G401 (cell line): Measurements from ENCODE around the gene ZBTB21. TPM values are rescaled to one million over a fixed set of nuclear protein-coding genes. Genes with fewer than 3 reads are reported as not detected.

Experiments used
- DNase-seq: peaks from one replicate; pipeline ENCODE4 v3.0.0-alpha.2; 2015; ENCODE audit warnings: low spot score
- in situ Hi-C: cut with HindIII; loops from 2 replicates; pipeline ENCODE4 v1.10.0; 2016; ENCODE audit warnings: low sequenced_read_pairs, mixed read lengths
- total RNA-seq: library from RNA; depleted of rRNA; stranded (reverse); fragments of >200 nt; shearing (Covaris generic); gene quantifications from 2 replicates; pipeline ENCODE4 v1.2.3, GENCODE V29; 2014; rRNA removed

ZBTB21 gene
- 5.5 and 22.0 TPM in 2 replicates for total RNA-seq

GRCh38 chr21:42009831-42010506 is at the start of gene ZBTB21:
Gene ZBTB21 (minus strand): TSS chr21:42010360. CDS start chr21:41994095, 16,265 bp downstream.
- DNase-seq = peak; percentile 95
- in situ Hi-C loops = no loop called here

GRCh38 chr21:42059721-42060120 is 49.6 kb upstream of the ZBTB21 start:
- no peak for DNase-seq
- in situ Hi-C loops = no loop called here

- in situ Hi-C loops = no loop called here
- DNase-seq = no peak
These were observed 49.0 kb upstream of the ZBTB21 start for GRCh38 chr21:42059141-42059540.

- in situ Hi-C loops = no loop called here
These were observed 48.5 kb upstream of the ZBTB21 start for GRCh38 chr21:42058631-42059111.

GRCh38 chr21:42057851-42058437 is 47.8 kb upstream of the ZBTB21 start:
- DNase-seq = no peak
- in situ Hi-C loops = no loop called here

More at GRCh38 chr21:42058631-42059111, 48.5 kb upstream of the ZBTB21 start:
- DNase-seq = no peak

GRCh38 chr21:42056996-42057689 is 47.0 kb upstream of the ZBTB21 start:
- in situ Hi-C loops = no loop called here
- DNase-seq = no peak

GRCh38 chr21:42056468-42056867 is 46.3 kb upstream of the ZBTB21 start:
- no peak for DNase-seq
- in situ Hi-C loops = no loop called here

- in situ Hi-C loops = no loop called here
- no peak for DNase-seq
These were observed 45.3 kb upstream of the ZBTB21 start for GRCh38 chr21:42055425-42055824.

- no peak for DNase-seq
- in situ Hi-C loops = no loop called here
These were observed 41.6 kb upstream of the ZBTB21 start for GRCh38 chr21:42051788-42052187.

GRCh38 chr21:42049578-42050430 is 39.6 kb upstream of the ZBTB21 start:
- in situ Hi-C loops = no loop called here
- DNase-seq = no peak

GRCh38 chr21:42048870-42049577 is 38.9 kb upstream of the ZBTB21 start:
- DNase-seq = no peak
- in situ Hi-C loops = no loop called here

- in situ Hi-C loops = no loop called here
- peak; percentile 39 for DNase-seq
These were observed 37.9 kb upstream of the ZBTB21 start for GRCh38 chr21:42047821-42048613.

- in situ Hi-C loops = no loop called here
- no peak for DNase-seq
These were observed 34.8 kb upstream of the ZBTB21 start for GRCh38 chr21:42044871-42045495.

- no peak for DNase-seq
- in situ Hi-C loops = no loop called here
These were observed 33.8 kb upstream of the ZBTB21 start for GRCh38 chr21:42043961-42044360.

- in situ Hi-C loops = no loop called here
These were observed 33.2 kb upstream of the ZBTB21 start for GRCh38 chr21:42043201-42043895.

GRCh38 chr21:42042651-42043050 is 32.5 kb upstream of the ZBTB21 start:
- in situ Hi-C loops = no loop called here
- DNase-seq = no peak

More at GRCh38 chr21:42043201-42043895, 33.2 kb upstream of the ZBTB21 start:
- no peak for DNase-seq

- DNase-seq = no peak
- in situ Hi-C loops = no loop called here
These were observed 31.6 kb upstream of the ZBTB21 start for GRCh38 chr21:42041711-42042110.
